Measurements from ENCODE around the gene MTG2. TPM values are rescaled to one million over a fixed set of nuclear protein-coding genes. Genes with fewer than 3 reads are reported as not detected.

MTG2 gene
- total RNA-seq, 1 donor from 2014 or later, result 31.5 TPM

DNA sequence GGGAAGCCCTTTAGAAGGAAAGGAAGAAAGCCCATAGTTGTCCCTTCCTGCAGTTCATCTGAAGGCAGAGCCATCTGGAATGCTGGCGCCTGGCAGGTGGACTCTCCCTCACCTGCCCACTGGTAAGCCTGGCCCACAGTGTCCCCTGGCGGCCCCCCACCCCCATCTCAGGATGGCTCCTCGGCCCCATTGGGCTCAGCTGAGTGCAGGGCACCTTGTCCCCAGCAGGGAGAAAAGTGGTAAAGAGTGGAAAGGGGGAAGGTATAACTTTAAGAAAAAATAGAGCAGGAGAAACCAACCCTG is 26.6 kb upstream of the MTG2 start:
- Histone ChIP-seq H3K4me2 (ENCODE audit: low read length) (no peak overlapping the region), H3K27me3 (ENCODE audit: insufficient read depth, low read length) (no peaks in the 10 kb centered on the region), H3K9ac (ENCODE audit: low read length) (no peak overlapping the region), H3K4me3 (ENCODE audit: insufficient read depth, low read depth, low read length) (no peak overlapping the region), H3K27ac (ENCODE audit: low read depth, low read length) (no peak overlapping the region), H4K20me1 (ENCODE audit: insufficient read depth, low read length) (peaks cover 96% of the 10 kb centered on the region), H3K36me3 (ENCODE audit: insufficient read depth, low read length) (no peaks in the 10 kb centered on the region), H3K9me3 (ENCODE audit: insufficient read depth, low read depth, low read length) (no peaks in the 10 kb centered on the region), H3K4me1 (ENCODE audit: insufficient read depth, low read length) (peaks cover 44% of the 10 kb centered on the region), H3K79me2 (ENCODE audit: insufficient read depth, low read length) (peaks cover 93% of the 10 kb centered on the region), H2AFZ (ENCODE audit: low read depth, low read length) (no peak overlapping the region)
- FAIRE-seq (no peak), DNase-seq (ENCODE audit: low read depth) (no peak)
- Mint-ChIP-seq H3K9me3 (ENCODE audit: unreplicated experiment) (peaks cover 3% of the 10 kb centered on the region), H3K27ac (ENCODE audit: unreplicated experiment) (no peak overlapping the region), H3K36me3 (ENCODE audit: low read depth, unreplicated experiment) (peaks cover 44% of the 10 kb centered on the region), H3K27me3 (ENCODE audit: low read depth, unreplicated experiment) (no peaks in the 10 kb centered on the region), H3K4me1 (ENCODE audit: low read depth, unreplicated experiment) (peaks cover 13% of the 10 kb centered on the region), H3K4me3 (ENCODE audit: unreplicated experiment) (no peak overlapping the region)
- TF ChIP-seq EZH2 (IDR thresholded peaks at IDR 0.05; ENCODE audit: insufficient read depth, low read length), result no peak
- TF ChIP-seq, protein P1, sequence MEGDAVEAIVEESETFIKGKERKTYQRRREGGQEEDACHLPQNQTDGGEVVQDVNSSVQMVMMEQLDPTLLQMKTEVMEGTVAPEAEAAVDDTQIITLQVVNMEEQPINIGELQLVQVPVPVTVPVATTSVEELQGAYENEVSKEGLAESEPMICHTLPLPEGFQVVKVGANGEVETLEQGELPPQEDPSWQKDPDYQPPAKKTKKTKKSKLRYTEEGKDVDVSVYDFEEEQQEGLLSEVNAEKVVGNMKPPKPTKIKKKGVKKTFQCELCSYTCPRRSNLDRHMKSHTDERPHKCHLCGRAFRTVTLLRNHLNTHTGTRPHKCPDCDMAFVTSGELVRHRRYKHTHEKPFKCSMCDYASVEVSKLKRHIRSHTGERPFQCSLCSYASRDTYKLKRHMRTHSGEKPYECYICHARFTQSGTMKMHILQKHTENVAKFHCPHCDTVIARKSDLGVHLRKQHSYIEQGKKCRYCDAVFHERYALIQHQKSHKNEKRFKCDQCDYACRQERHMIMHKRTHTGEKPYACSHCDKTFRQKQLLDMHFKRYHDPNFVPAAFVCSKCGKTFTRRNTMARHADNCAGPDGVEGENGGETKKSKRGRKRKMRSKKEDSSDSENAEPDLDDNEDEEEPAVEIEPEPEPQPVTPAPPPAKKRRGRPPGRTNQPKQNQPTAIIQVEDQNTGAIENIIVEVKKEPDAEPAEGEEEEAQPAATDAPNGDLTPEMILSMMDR (IDR thresholded peaks at IDR 0.05; ENCODE audit: insufficient read depth, low read depth, low read length), result no peak

DNA sequence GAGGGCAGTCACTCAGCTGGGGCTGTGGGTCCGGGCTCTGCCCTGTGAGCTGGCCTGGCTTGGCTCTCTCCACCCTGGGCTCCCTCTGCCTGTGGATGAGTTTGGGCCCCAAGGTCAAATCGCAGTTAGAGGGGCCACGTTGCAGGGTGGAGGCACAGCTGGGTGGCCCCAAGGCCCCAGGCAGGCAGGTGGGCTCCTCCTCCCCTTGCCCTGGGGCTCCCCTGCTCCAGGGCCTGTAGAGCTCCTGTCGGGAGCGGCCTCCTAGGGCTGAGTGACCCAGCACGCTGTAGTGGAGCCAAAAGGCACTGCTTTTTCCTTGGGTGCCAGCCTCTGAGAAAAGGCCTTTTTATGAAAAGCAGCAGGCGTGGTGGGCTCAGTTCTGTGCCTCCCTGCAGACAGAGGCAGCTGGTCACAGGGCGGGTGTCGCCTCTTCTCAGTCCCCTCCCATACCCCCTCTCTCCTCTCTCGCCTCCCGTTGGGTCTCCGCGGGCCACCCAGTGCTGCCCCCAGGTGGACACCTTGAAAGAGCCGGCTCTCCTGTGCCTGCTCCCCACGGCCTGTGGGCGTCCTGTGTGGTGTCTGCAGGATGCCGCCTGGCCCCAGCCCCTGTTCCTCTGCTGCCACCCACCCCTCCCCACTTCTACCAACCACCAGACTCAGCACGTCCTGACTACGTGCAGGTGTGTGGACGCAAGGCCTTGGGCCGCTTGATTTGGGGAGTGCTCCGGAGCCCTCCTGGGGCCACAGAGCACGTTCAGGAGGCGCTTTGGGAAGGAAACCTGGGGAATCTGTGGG is 26.0 kb upstream of the MTG2 start:
- Histone ChIP-seq H3K4me1 (ENCODE audit: insufficient read depth, low read length) (peaks cover 49% of the 10 kb centered on the region), H2AFZ (ENCODE audit: low read depth, low read length) (no peak overlapping the region), H3K27me3 (ENCODE audit: insufficient read depth, low read length) (no peaks in the 10 kb centered on the region), H3K27ac (ENCODE audit: low read depth, low read length) (no peak overlapping the region), H3K36me3 (ENCODE audit: insufficient read depth, low read length) (no peaks in the 10 kb centered on the region), H3K79me2 (ENCODE audit: insufficient read depth, low read length) (peaks cover 88% of the 10 kb centered on the region), H3K4me3 (ENCODE audit: insufficient read depth, low read depth, low read length) (no peak overlapping the region), H4K20me1 (ENCODE audit: insufficient read depth, low read length) (peaks cover 91% of the 10 kb centered on the region), H3K9ac (ENCODE audit: low read length) (no peak overlapping the region), H3K4me2 (ENCODE audit: low read length) (no peak overlapping the region), H3K9me3 (ENCODE audit: insufficient read depth, low read depth, low read length) (no peaks in the 10 kb centered on the region)
- Mint-ChIP-seq H3K9me3 (ENCODE audit: unreplicated experiment) (peaks cover 3% of the 10 kb centered on the region), H3K4me1 (ENCODE audit: low read depth, unreplicated experiment) (peaks cover 17% of the 10 kb centered on the region), H3K27me3 (ENCODE audit: low read depth, unreplicated experiment) (no peaks in the 10 kb centered on the region), H3K4me3 (ENCODE audit: unreplicated experiment) (no peak overlapping the region), H3K36me3 (ENCODE audit: low read depth, unreplicated experiment) (peaks cover 44% of the 10 kb centered on the region), H3K27ac (ENCODE audit: unreplicated experiment) (no peak overlapping the region)
- FAIRE-seq (no peak), DNase-seq (ENCODE audit: low read depth) (no peak)
- no peak for TF ChIP-seq EZH2 (IDR thresholded peaks at IDR 0.05; ENCODE audit: insufficient read depth, low read length)
- TF ChIP-seq, protein P1 (IDR thresholded peaks at IDR 0.05; ENCODE audit: insufficient read depth, low read depth, low read length), result peak; percentile 45

DNA sequence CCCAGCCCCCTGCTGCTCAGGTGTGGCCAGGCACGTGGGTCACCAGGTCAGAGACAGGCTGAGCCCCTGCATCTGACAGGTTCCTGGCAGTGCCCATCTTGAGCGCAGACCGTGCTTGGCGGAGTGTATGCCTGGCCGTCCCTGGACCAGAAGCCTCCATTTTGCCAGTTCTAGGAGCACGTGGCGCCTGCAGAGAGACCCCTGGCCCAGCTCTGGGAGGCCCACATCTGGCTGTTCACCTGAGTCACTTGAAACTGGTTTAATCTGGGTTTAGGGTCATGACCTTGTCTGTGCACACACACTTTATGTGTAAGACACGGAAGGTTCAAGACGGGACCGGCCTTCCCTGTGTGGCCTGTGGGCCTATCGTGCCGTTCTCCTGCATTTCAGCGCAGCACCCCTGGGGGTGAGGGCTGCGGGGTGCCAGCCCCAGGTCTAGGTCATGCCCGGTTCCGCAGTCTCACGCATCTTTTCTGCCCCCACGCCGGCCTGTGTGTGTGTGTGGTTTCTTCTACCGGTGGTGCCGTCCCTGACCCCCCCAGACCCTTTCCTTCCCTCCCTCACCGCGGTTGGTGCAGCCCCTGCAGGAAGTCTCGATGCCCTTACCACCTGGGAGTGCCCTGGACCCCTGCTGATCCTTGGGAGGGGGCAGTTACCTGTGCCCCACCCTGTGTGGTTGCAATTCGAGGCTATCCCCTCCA is 25.3 kb upstream of the MTG2 start:
- H3K4me1 ChIP-seq (ENCODE audit: insufficient read depth, low read length), result peaks cover 52% of the 10 kb centered on the region
- H3K4me3 ChIP-seq (ENCODE audit: insufficient read depth, low read depth, low read length), result no peak overlapping the region
- H3K9me3 Mint-ChIP-seq (ENCODE audit: unreplicated experiment), result peaks cover 3% of the 10 kb centered on the region
- H3K4me1 Mint-ChIP-seq (ENCODE audit: low read depth, unreplicated experiment), result peaks cover 19% of the 10 kb centered on the region
- no peak overlapping the region for H3K9ac ChIP-seq (ENCODE audit: low read length)
- FAIRE-seq (no peak), DNase-seq (ENCODE audit: low read depth) (no peak)
- H3K36me3 Mint-ChIP-seq (ENCODE audit: low read depth, unreplicated experiment), result peaks cover 41% of the 10 kb centered on the region
- peaks cover 81% of the 10 kb centered on the region for H3K79me2 ChIP-seq (ENCODE audit: insufficient read depth, low read length)
- no peaks in the 10 kb centered on the region for H3K9me3 ChIP-seq (ENCODE audit: insufficient read depth, low read depth, low read length)
- H3K4me3 Mint-ChIP-seq (ENCODE audit: unreplicated experiment), result no peak overlapping the region
- H3K27me3 Mint-ChIP-seq (ENCODE audit: low read depth, unreplicated experiment), result no peaks in the 10 kb centered on the region
- peaks cover 83% of the 10 kb centered on the region for H4K20me1 ChIP-seq (ENCODE audit: insufficient read depth, low read length)
- H3K27ac ChIP-seq (ENCODE audit: low read depth, low read length), result no peak overlapping the region
- no peak overlapping the region for H3K4me2 ChIP-seq (ENCODE audit: low read length)
- no peak for TF ChIP-seq EZH2 (IDR thresholded peaks at IDR 0.05; ENCODE audit: insufficient read depth, low read length)
- TF ChIP-seq, protein P1 (IDR thresholded peaks at IDR 0.05; ENCODE audit: insufficient read depth, low read depth, low read length), result no peak
- no peaks in the 10 kb centered on the region for H3K36me3 ChIP-seq (ENCODE audit: insufficient read depth, low read length)
- no peak overlapping the region for H3K27ac Mint-ChIP-seq (ENCODE audit: unreplicated experiment)
- H3K27me3 ChIP-seq (ENCODE audit: insufficient read depth, low read length), result no peaks in the 10 kb centered on the region
- no peak overlapping the region for H2AFZ ChIP-seq (ENCODE audit: low read depth, low read length)

All from astrocyte (in vitro differentiated cells and primary cell).